Calu3 (cell line): Measurements from ENCODE around the gene WWOX. TPM values are rescaled to one million over a fixed set of nuclear protein-coding genes. Genes with fewer than 3 reads are reported as not detected.
"Not testable (repeated sequence)": the region's sequence is repeated elsewhere in the genome, so short reads cannot be mapped to it uniquely, and the experiment has no call there.

Experiments
- Bru-seq: library from RNA; stranded (reverse); fragments of 400-500 nt; gene quantifications from one replicate; lab custom pipeline; 2021; lab: Mats Ljungman, UMichigan
- BruChase-seq, 2 experiments: library from RNA; stranded (reverse); fragments of 400-500 nt; gene quantifications; one replicate each; lab custom pipeline; 2021; lab: Mats Ljungman, UMichigan
- BruUV-seq: library from RNA; stranded (reverse); fragments of 400-500 nt; replicated peaks from 2 replicates; lab custom pipeline; 2021; lab: Mats Ljungman, UMichigan
- CTCF ChIA-PET: fragments of 300-600 bp; sonication (Branson Sonifier 250); formaldehyde crosslinking; loops from one replicate; lab custom pipeline; 2022; ENCODE audit warnings: antibody characterized with exemption; lab: Charles Lee
- DNase-seq: peaks from one replicate; pipeline ENCODE4 v3.0.0; 2022
- H3K27ac Mint-ChIP-seq: one replicate; pipeline ENCODE4 v1.8.0; 2022; ENCODE audit warnings: mixed read lengths; ENCODE audit not compliant: unreplicated experiment
- H3K27me3 Mint-ChIP-seq: one replicate; pipeline ENCODE4 v1.8.0; 2022; ENCODE audit warnings: mixed read lengths; ENCODE audit not compliant: unreplicated experiment
- H3K36me3 Mint-ChIP-seq: one replicate; pipeline ENCODE4 v1.8.0; 2022; ENCODE audit warnings: mild to moderate bottlenecking, moderate library complexity, mixed read lengths; ENCODE audit not compliant: insufficient read depth, unreplicated experiment
- H3K4me1 Mint-ChIP-seq: one replicate; pipeline ENCODE4 v1.8.0; 2022; ENCODE audit warnings: mild to moderate bottlenecking, low read depth, mixed read lengths; ENCODE audit not compliant: unreplicated experiment
- H3K4me3 Mint-ChIP-seq: one replicate; pipeline ENCODE4 v1.8.0; 2022; ENCODE audit warnings: mild to moderate bottlenecking, low read depth, moderate library complexity, mixed read lengths; ENCODE audit not compliant: unreplicated experiment
- H3K9me3 Mint-ChIP-seq: one replicate; pipeline ENCODE4 v1.8.0; 2022; ENCODE audit warnings: low read depth, mixed read lengths; ENCODE audit not compliant: unreplicated experiment
- intact Hi-C: fragments of 100-400 bp; cut with micrococcal nuclease; formaldehyde crosslinking; loops from one replicate; pipeline ENCODE4 v1.10.0; 2022; ENCODE audit not compliant: unreplicated experiment
- long read RNA-seq: library from polyadenylated mRNA; stranded (forward); transcript quantifications from one replicate; pipeline ENCODE4 v2.0.0, GENCODE V29; 2022
- total RNA-seq: library from RNA; stranded (reverse); gene quantifications from 2 replicates; pipeline ENCODE4 v1.2.3, GENCODE V29; 2022
- TF ChIP-seq, protein P1 (sequence below): fragments of 200-600 bp; IDR thresholded peaks from one replicate; pipeline ENCODE4 v1.8.0; 2022; ENCODE audit warnings: antibody characterized with exemption; ENCODE audit not compliant: unreplicated experiment

Gene WWOX
- total RNA-seq (32.3 and 33.5 TPM in 2 replicates), Bru-seq, nascent RNA (percentile 61 among the genes with signal in this experiment), BruChase-seq, experiment 1, labeled RNA remaining after a 6-hour chase (percentile 90 among the genes with signal in this experiment), BruChase-seq, experiment 2, labeled RNA remaining after a 2-hour chase (percentile 87 among the genes with signal in this experiment)
- long read RNA-seq, transcript WWOX-201 (6 exons, 710 nt) = major isoform, 12 of 34 reads
- long read RNA-seq, partial matches to known transcripts = 1 of 34 reads
- long read RNA-seq, other reads (novel, unspliced or antisense) = 19 of 34 reads

DNA sequence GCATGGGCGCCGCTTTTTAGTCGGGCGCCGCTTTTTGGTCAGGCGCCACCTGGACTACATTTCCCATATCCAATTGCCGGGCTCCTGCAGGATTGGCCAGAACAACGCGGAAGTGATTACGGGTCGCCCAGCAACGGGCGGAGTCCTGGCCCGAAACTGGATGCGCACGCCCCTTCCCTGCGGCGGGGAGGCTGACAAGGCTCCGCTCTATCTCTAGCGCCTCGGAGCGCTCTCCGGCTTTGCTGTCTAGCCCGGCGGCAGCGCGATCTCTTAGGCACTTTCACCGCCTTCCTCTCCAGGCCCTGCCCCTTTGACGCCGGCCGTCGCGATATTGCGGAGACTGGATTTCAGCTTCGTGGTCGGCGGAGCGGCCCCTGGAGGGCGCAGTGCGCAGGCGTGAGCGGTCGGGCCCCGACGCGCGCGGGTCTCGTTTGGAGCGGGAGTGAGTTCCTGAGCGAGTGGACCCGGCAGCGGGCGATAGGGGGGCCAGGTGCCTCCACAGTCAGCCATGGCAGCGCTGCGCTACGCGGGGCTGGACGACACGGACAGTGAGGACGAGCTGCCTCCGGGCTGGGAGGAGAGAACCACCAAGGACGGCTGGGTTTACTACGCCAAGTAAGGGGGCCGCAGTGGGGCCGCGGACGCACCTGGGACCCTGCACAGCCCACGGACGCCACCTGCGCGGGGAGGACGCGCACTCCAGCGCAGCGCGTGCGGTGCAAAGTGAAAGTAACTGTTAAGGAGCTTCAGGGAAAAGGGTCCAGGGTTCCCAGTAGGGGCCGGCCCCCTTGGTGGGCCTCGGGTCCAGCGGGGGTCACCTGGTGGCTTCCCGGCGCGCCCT is at the start of gene WWOX:
Gene WWOX, plus strand, starts transcription at position 384 of the 841 bp plus-strand sequence.
- peak within 1 kb of the TSS; percentile 73 for H3K27ac Mint-ChIP-seq
- peaks cover 20% of the 10 kb centered on the region for H3K36me3 Mint-ChIP-seq
- no TSS peak for BruUV-seq
- TF ChIP-seq, protein P1, sequence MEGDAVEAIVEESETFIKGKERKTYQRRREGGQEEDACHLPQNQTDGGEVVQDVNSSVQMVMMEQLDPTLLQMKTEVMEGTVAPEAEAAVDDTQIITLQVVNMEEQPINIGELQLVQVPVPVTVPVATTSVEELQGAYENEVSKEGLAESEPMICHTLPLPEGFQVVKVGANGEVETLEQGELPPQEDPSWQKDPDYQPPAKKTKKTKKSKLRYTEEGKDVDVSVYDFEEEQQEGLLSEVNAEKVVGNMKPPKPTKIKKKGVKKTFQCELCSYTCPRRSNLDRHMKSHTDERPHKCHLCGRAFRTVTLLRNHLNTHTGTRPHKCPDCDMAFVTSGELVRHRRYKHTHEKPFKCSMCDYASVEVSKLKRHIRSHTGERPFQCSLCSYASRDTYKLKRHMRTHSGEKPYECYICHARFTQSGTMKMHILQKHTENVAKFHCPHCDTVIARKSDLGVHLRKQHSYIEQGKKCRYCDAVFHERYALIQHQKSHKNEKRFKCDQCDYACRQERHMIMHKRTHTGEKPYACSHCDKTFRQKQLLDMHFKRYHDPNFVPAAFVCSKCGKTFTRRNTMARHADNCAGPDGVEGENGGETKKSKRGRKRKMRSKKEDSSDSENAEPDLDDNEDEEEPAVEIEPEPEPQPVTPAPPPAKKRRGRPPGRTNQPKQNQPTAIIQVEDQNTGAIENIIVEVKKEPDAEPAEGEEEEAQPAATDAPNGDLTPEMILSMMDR = peak; percentile 94
- peak; percentile 96 for DNase-seq
- CTCF ChIA-PET = interaction anchor here (0.6 to 1.1 kb wide), 4 partner anchors 37 to 1741 kb away, joined by 3 read pairs; no protein-coding TSS in a partner anchor
- intact Hi-C loops = no loop called here
- no peaks in the 10 kb centered on the region for H3K27me3 Mint-ChIP-seq
- peak within 1 kb of the TSS; percentile 96 for H3K4me3 Mint-ChIP-seq
- H3K9me3 Mint-ChIP-seq = no peaks in the 10 kb centered on the region
- H3K4me1 Mint-ChIP-seq = no peaks in the 10 kb centered on the region

DNA sequence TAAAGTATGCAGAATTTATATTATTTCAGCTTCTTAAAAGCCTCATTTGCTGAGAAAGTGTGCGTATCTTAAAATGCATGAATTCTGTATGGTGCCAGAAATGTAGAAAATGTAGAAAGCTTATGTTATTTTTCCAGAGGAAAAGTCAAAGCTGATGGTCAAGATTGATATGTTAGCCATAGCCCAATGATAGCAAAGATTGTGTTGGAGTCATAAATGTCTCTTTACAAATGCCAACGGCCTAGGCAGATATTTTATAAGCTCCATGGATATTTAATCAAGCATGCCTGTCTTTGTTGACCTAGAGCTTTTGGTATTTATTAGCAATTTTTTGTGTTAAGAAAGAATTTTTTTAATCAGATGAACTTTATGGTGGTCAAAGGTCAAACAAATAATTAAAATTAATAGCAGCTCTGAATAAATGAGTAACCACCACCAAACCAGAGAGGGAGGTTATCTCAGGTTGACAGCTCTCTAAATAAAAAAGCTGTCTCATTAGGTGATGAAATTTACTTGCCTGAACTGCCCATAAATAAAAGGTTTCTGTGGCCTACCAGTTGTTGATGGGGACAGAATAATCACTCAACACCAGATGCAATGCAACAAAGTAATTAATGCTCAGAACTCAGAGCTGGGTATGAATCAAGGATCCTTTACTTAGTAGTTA is 48.6 kb upstream of the WWOX start:
- Mint-ChIP-seq H3K36me3 (no peaks in the 10 kb centered on the region), H3K9me3 (peaks cover 2% of the 10 kb centered on the region), H3K4me3 (no peak overlapping the region), H3K27me3 (peaks cover 43% of the 10 kb centered on the region), H3K4me1 (no peaks in the 10 kb centered on the region), H3K27ac (no peak overlapping the region)
- DNase-seq = no peak
- TF ChIP-seq, protein P1 = no peak
- intact Hi-C loops = no loop called here
- CTCF ChIA-PET = no interaction called here
- no TSS peak for BruUV-seq

DNA sequence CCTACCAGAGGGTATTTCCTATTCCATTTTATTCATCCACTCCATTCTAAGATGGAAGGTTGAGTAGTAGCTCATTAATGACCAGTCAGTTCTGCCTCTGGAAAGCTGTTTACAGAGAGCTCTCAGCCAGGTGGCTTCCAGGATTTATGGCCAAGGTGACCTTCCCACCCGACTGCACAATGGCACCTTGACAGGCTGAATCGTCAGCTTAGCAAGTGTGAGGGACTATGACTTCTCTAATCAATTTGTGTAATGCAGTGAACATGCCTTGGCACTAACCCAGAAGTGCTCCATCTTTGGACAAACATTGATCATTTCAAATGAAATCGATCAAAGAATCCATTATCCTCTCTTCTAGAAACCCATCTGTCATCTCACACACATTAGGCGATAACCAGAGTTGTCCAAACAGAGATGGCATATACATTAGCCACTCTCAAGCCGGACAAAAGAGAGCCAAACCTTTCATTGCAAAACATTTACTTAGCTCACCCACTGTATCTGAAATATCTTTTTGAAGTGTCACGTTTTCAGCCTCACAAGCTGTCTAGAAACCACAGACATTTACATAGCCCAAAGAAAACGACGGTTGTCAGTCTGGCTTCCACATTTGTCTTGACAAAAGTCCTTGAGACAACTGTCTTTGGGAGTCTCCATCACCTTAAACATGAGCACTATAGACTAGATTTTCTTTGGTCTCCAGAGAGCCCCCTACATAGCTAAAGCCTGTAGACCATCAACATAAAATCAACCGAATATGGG is 41.5 kb upstream of the WWOX start:
- no peak overlapping the region for H3K4me3 Mint-ChIP-seq
- intact Hi-C loops = no loop called here
- CTCF ChIA-PET = no interaction called here

DNA sequence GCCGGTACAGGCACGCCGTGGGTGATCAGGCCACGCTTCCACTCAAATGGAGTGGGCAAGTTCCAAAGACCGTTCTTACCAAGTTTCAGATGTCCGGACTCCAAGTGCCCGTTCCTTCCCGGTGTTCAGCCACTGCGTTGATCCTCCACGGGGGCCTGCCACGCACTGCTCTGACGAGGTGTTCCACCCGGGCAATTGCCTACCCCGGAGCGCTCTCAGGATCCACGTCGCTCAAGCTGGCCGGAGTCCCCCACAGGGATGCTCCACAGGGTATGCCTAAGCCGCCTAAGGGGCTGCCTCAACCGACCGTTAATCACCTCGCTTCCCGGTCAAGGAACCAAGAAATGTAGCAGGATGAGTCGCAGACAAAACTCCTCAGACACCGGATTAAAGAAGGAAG is 39.6 kb upstream of the WWOX start:
- H3K4me3 Mint-ChIP-seq, H3K4me1 Mint-ChIP-seq, BruUV-seq, intact Hi-C loops, DNase-seq, H3K9me3 Mint-ChIP-seq, H3K36me3 Mint-ChIP-seq, H3K27ac Mint-ChIP-seq: not testable (repeated sequence)
- peaks cover 58% of the 10 kb centered on the region for H3K27me3 Mint-ChIP-seq
- CTCF ChIA-PET = interaction anchor here (0.9 kb wide), 1 partner anchor 40 kb away, joined by 3 read pairs; the partner anchor contains the start of gene WWOX

More for the DNA sequence above, 41.5 kb upstream of the WWOX start:
- BruUV-seq = no TSS peak
- H3K4me1 Mint-ChIP-seq = no peaks in the 10 kb centered on the region
- TF ChIP-seq, protein P1 = no peak
- H3K27ac Mint-ChIP-seq = no peak overlapping the region
- no peaks in the 10 kb centered on the region for H3K36me3 Mint-ChIP-seq
- no peak for DNase-seq
- H3K27me3 Mint-ChIP-seq = peaks cover 46% of the 10 kb centered on the region
- peaks cover 3% of the 10 kb centered on the region for H3K9me3 Mint-ChIP-seq
